NT2/D1 (cell line): ENCODE data around the gene EML3.

Source experiments
- DNase-seq: peaks from one replicate; pipeline ENCODE4 v3.0.0-alpha.2; 2011; ENCODE audit warnings: low read depth, low spot score
- H3K27me3 ChIP-seq: 2 replicates; pipeline ENCODE4 v1.6.0; 2011; ENCODE audit warnings: mild to moderate bottlenecking; ENCODE audit not compliant: insufficient read length, insufficient read depth
- H3K36me3 ChIP-seq: 2 replicates; pipeline ENCODE4 v1.6.1; 2011; ENCODE audit warnings: mild to moderate bottlenecking, low read length, mixed read lengths; ENCODE audit not compliant: insufficient read depth, insufficient read length
- H3K4me1 ChIP-seq: 2 replicates; pipeline ENCODE4 v1.5.1; 2011; ENCODE audit not compliant: insufficient read depth, insufficient read length
- H3K4me3 ChIP-seq: 2 replicates; pipeline ENCODE4 v1.5.1; 2011; ENCODE audit warnings: low read depth; ENCODE audit not compliant: insufficient read length
- H3K9ac ChIP-seq: 2 replicates; pipeline ENCODE4 v1.6.0; 2011; ENCODE audit warnings: low read depth; ENCODE audit not compliant: insufficient read length
- H3K9me3 ChIP-seq: 2 replicates; pipeline ENCODE4 v1.5.1; 2011; ENCODE audit warnings: mild to moderate bottlenecking, low read length; ENCODE audit not compliant: insufficient read depth
- SUZ12 ChIP-seq: IDR thresholded peaks from 2 replicates; pipeline ENCODE4 v1.6.1; 2011; ENCODE audit not compliant: insufficient read length, insufficient read depth; ENCODE audit errors: extremely low read depth
- YY1 ChIP-seq: IDR thresholded peaks from 2 replicates; pipeline ENCODE4 v1.6.1; 2011; ENCODE audit not compliant: insufficient read length, insufficient read depth
- ZNF274 ChIP-seq: IDR thresholded peaks from 2 replicates; pipeline ENCODE4 v1.6.1; 2011; ENCODE audit warnings: mild to moderate bottlenecking, low read depth, low read length

EML3 gene

GRCh38 chr11:62554387-62555167 lies 58.0 kb downstream of the EML3 start:
- TF ChIP-seq ZNF274 (no peak), SUZ12 (no peak), YY1 (no peak)
- no peaks in the 10 kb centered on the region for H3K9me3 ChIP-seq
- no peak overlapping the region for H3K4me3 ChIP-seq
- DNase-seq, result no peak
- H3K36me3 ChIP-seq, result peaks cover 49% of the 10 kb centered on the region
- peak overlapping the region; percentile 74 for H3K9ac ChIP-seq
- H3K27me3 ChIP-seq, result no peaks in the 10 kb centered on the region
- peaks cover 50% of the 10 kb centered on the region for H3K4me1 ChIP-seq

- H3K9ac ChIP-seq, result peak overlapping the region; percentile 74
Measured at GRCh38 chr11:62553839-62554361, 58.7 kb downstream of the EML3 start.

GRCh38 chr11:62553080-62553838 lies 59.3 kb downstream of the EML3 start:
- Histone ChIP-seq H3K4me1 (peaks cover 41% of the 10 kb centered on the region), H3K27me3 (no peaks in the 10 kb centered on the region), H3K4me3 (peak overlapping the region; percentile 16), H3K9me3 (no peaks in the 10 kb centered on the region), H3K9ac (peak overlapping the region; percentile 74), H3K36me3 (peaks cover 36% of the 10 kb centered on the region)
- peak; percentile 85 for DNase-seq
- TF ChIP-seq SUZ12 (no peak), YY1 (no peak), ZNF274 (no peak)

More at GRCh38 chr11:62553839-62554361, 58.7 kb downstream of the EML3 start:
- TF ChIP-seq SUZ12 (no peak), ZNF274 (no peak), YY1 (no peak)
- peak overlapping the region; percentile 16 for H3K4me3 ChIP-seq
- peaks cover 42% of the 10 kb centered on the region for H3K36me3 ChIP-seq
- H3K9me3 ChIP-seq, result no peaks in the 10 kb centered on the region
- H3K4me1 ChIP-seq, result peaks cover 44% of the 10 kb centered on the region
- H3K27me3 ChIP-seq, result no peaks in the 10 kb centered on the region
- no peak for DNase-seq

- peaks cover 30% of the 10 kb centered on the region for H3K36me3 ChIP-seq
- H3K4me3 ChIP-seq, result peak overlapping the region; percentile 8
- no peak for DNase-seq
- H3K9ac ChIP-seq, result peak overlapping the region; percentile 74
- H3K27me3 ChIP-seq, result no peaks in the 10 kb centered on the region
- H3K9me3 ChIP-seq, result no peaks in the 10 kb centered on the region
- peaks cover 46% of the 10 kb centered on the region for H3K4me1 ChIP-seq
- TF ChIP-seq YY1, result no peak
- no peak for TF ChIP-seq ZNF274
- TF ChIP-seq SUZ12, result no peak
Measured at GRCh38 chr11:62552485-62553079, 60.0 kb downstream of the EML3 start.
